Femur (tissue), 1 donor: ENCODE results near the gene RNASEL.
"Not testable (repeated sequence)": the region's sequence is repeated elsewhere in the genome, so short reads cannot be mapped to it uniquely, and the experiment has no call there.

Source experiments
- DNase-seq: peaks from one replicate; pipeline ENCODE4 v3.0.0-alpha.2; 2017

RNASEL gene

GRCh38 chr1:182588500-182589396, at the start of gene RNASEL:
RNASEL (minus strand) TSS chr1:182589256; CDS start chr1:182586806, 2,450 bp downstream.
- DNase-seq: peak; percentile 88

- DNase-seq: no peak
Observed at GRCh38 chr1:182637769-182638168, 48.7 kb upstream of the RNASEL start.

- no peak for DNase-seq
Observed at GRCh38 chr1:182635871-182636270, 46.8 kb upstream of the RNASEL start.

- DNase-seq: peak; percentile 60
Observed at GRCh38 chr1:182634306-182635072, 45.4 kb upstream of the RNASEL start.

- DNase-seq: peak; percentile 37
Observed at GRCh38 chr1:182633657-182634281, 44.7 kb upstream of the RNASEL start.

GRCh38 chr1:182633031-182633430, 44.0 kb upstream of the RNASEL start:
- no peak for DNase-seq

GRCh38 chr1:182632441-182632857, 43.4 kb upstream of the RNASEL start:
- DNase-seq: not testable (repeated sequence)

- no peak for DNase-seq
Observed at GRCh38 chr1:182631954-182632353, 42.9 kb upstream of the RNASEL start.

GRCh38 chr1:182631053-182631677, 42.1 kb upstream of the RNASEL start:
- DNase-seq: no peak

GRCh38 chr1:182630586-182630985, 41.5 kb upstream of the RNASEL start:
- DNase-seq: no peak

GRCh38 chr1:182629499-182630096, 40.5 kb upstream of the RNASEL start:
- no peak for DNase-seq

GRCh38 chr1:182629080-182629479, 40.0 kb upstream of the RNASEL start:
- DNase-seq: no peak

- DNase-seq: no peak
Observed at GRCh38 chr1:182628657-182629056, 39.6 kb upstream of the RNASEL start.

- no peak for DNase-seq
Observed at GRCh38 chr1:182627622-182628021, 38.6 kb upstream of the RNASEL start.

GRCh38 chr1:182626527-182626926, 37.5 kb upstream of the RNASEL start:
- no peak for DNase-seq

- DNase-seq: no peak
Observed at GRCh38 chr1:182625719-182626504, 36.9 kb upstream of the RNASEL start.

- no peak for DNase-seq
Observed at GRCh38 chr1:182625024-182625423, 36.0 kb upstream of the RNASEL start.

GRCh38 chr1:182624577-182624976, 35.5 kb upstream of the RNASEL start:
- no peak for DNase-seq

- peak; percentile 84 for DNase-seq
Observed at GRCh38 chr1:182622901-182623528, 34.0 kb upstream of the RNASEL start.

- DNase-seq: no peak
Observed at GRCh38 chr1:182621906-182622305, 32.9 kb upstream of the RNASEL start.
